Esophagus muscularis mucosa (tissue), 3 donors: ENCODE data around the gene CCL2.

Source experiments
- POLR2AphosphoS5 ChIP-seq, 2 donors: sonication (generic); formaldehyde crosslinking; IDR thresholded peaks; one replicate each; pipeline ENCODE4 v1.6.1; 2017; ENCODE audit warnings: antibody characterized with exemption in 2 of 2
- TF ChIP-seq, protein P1 (sequence below), 3 experiments: fragments of 200-600 bp in 2 of 3; fragments of 450-650 bp in 1 of 3; sonication (generic) in 2 of 3; IDR thresholded peaks; one replicate each; pipeline ENCODE4 v1.5.1; 2017 to 2019; ENCODE audit warnings: antibody characterized with exemption in 3 of 3, mild to moderate bottlenecking in 2 of 3, moderate library complexity in 1 of 3

DNA sequence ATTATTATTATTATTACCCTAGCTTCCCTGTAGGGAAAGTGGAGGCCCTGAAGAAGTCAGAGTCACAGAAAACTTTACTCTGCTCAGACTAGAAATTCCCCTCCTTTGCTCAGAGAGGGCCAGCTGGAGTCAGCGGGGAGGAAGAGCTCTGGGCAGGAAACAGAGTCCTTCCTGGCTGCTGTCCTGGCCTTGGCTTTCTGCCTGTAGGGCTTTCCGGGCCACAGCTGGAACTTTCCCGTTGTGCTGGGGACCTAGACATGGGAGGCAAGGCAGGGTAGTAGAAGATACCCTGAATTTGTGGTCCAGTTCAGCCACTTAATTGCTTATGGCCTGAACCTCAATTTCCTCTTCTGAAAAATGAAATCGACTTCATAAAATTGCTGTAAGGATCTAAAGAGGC is 14.0 kb upstream of the CCL2 start:
- TF ChIP-seq, protein P1, sequence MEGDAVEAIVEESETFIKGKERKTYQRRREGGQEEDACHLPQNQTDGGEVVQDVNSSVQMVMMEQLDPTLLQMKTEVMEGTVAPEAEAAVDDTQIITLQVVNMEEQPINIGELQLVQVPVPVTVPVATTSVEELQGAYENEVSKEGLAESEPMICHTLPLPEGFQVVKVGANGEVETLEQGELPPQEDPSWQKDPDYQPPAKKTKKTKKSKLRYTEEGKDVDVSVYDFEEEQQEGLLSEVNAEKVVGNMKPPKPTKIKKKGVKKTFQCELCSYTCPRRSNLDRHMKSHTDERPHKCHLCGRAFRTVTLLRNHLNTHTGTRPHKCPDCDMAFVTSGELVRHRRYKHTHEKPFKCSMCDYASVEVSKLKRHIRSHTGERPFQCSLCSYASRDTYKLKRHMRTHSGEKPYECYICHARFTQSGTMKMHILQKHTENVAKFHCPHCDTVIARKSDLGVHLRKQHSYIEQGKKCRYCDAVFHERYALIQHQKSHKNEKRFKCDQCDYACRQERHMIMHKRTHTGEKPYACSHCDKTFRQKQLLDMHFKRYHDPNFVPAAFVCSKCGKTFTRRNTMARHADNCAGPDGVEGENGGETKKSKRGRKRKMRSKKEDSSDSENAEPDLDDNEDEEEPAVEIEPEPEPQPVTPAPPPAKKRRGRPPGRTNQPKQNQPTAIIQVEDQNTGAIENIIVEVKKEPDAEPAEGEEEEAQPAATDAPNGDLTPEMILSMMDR (IDR thresholded peaks at IDR 0.05): no peak
- peak in 1 of 2 donors; percentile 48 for TF ChIP-seq POLR2AphosphoS5 (IDR thresholded peaks at IDR 0.05)
